Choroid plexus epithelial cell (primary cell): ENCODE measurements around the gene CTNNB1.

Experiments
- DNase-seq: peaks from one replicate; pipeline ENCODE4 v3.0.0-alpha.2; 2010; ENCODE audit warnings: low read depth
- H3K4me3 ChIP-seq: 2 replicates; pipeline ENCODE4 v1.5.1; 2011; ENCODE audit warnings: low read depth, mild to moderate bottlenecking, control low read depth, low read length, moderate library complexity
- CTCF ChIP-seq: conservative IDR thresholded peaks from 2 replicates; pipeline ENCODE4 v1.5.1; 2011; ENCODE audit warnings: low read depth, mild to moderate bottlenecking, control low read depth, inconsistent platforms, low read length, moderate library complexity

CTNNB1 gene

GRCh38 chr3:41205591-41205990 is 6.3 kb downstream of the CTNNB1 start:
- TF ChIP-seq CTCF, result no peak
- no peak for DNase-seq
- H3K4me3 ChIP-seq, result no peak overlapping the region

- no peak overlapping the region for H3K4me3 ChIP-seq
- DNase-seq, result no peak
- TF ChIP-seq CTCF, result no peak
These were observed 8.1 kb downstream of the CTNNB1 start for GRCh38 chr3:41207355-41207754.

GRCh38 chr3:41208507-41209220 is 9.4 kb downstream of the CTNNB1 start:
- no peak for TF ChIP-seq CTCF
- H3K4me3 ChIP-seq, result no peak overlapping the region
- DNase-seq, result no peak

GRCh38 chr3:41209646-41210045 is 10.3 kb downstream of the CTNNB1 start:
- H3K4me3 ChIP-seq, result no peak overlapping the region
- DNase-seq, result no peak
- no peak for TF ChIP-seq CTCF

GRCh38 chr3:41210966-41211365 is 11.7 kb downstream of the CTNNB1 start:
- H3K4me3 ChIP-seq, result no peak overlapping the region
- no peak for TF ChIP-seq CTCF
- DNase-seq, result no peak

- no peak for DNase-seq
- no peak overlapping the region for H3K4me3 ChIP-seq
- TF ChIP-seq CTCF, result no peak
These were observed 12.8 kb downstream of the CTNNB1 start for GRCh38 chr3:41212088-41212487.

GRCh38 chr3:41213588-41213987 is 14.3 kb downstream of the CTNNB1 start:
- no peak overlapping the region for H3K4me3 ChIP-seq
- TF ChIP-seq CTCF, result no peak

More at GRCh38 chr3:41213588-41213987, 14.3 kb downstream of the CTNNB1 start:
- DNase-seq, result no peak
